Measurements from ENCODE around the gene TRABD2B. TPM values are rescaled to one million over a fixed set of nuclear protein-coding genes. Genes with fewer than 3 reads are reported as not detected.

The TRABD2B gene
- total RNA-seq, 1 donor from 2014 or later, result not detected

- Mint-ChIP-seq H3K4me3 (ENCODE audit: unreplicated experiment) (no peak overlapping the region), H3K4me1 (ENCODE audit: unreplicated experiment) (peaks cover 12% of the 10 kb centered on the region), H3K27me3 (ENCODE audit: unreplicated experiment) (peaks cover 22% of the 10 kb centered on the region), H3K27ac (ENCODE audit: unreplicated experiment) (no peak overlapping the region), H3K36me3 (ENCODE audit: unreplicated experiment) (no peaks in the 10 kb centered on the region), H3K9me3 (ENCODE audit: unreplicated experiment) (no peaks in the 10 kb centered on the region)
- no peak for TF ChIP-seq CTCF (IDR thresholded peaks at IDR 0.05)
- DNase-seq (ENCODE audit: extremely low spot score, unreplicated experiment), result no peak
Observed at GRCh38 chr1:48039088-48040054, 42.2 kb upstream of the TRABD2B start.

- no peak overlapping the region for H3K4me3 Mint-ChIP-seq (ENCODE audit: unreplicated experiment)
- peaks cover 12% of the 10 kb centered on the region for H3K4me1 Mint-ChIP-seq (ENCODE audit: unreplicated experiment)
- TF ChIP-seq CTCF (IDR thresholded peaks at IDR 0.05), result no peak
- no peak for DNase-seq (ENCODE audit: extremely low spot score, unreplicated experiment)
- no peaks in the 10 kb centered on the region for H3K9me3 Mint-ChIP-seq (ENCODE audit: unreplicated experiment)
- no peak overlapping the region for H3K27ac Mint-ChIP-seq (ENCODE audit: unreplicated experiment)
- no peaks in the 10 kb centered on the region for H3K36me3 Mint-ChIP-seq (ENCODE audit: unreplicated experiment)
- H3K27me3 Mint-ChIP-seq (ENCODE audit: unreplicated experiment), result peaks cover 22% of the 10 kb centered on the region
Observed at GRCh38 chr1:48038270-48038767, 41.1 kb upstream of the TRABD2B start.

GRCh38 chr1:48036710-48037355 is 39.6 kb upstream of the TRABD2B start:
- peaks cover 12% of the 10 kb centered on the region for H3K4me1 Mint-ChIP-seq (ENCODE audit: unreplicated experiment)
- DNase-seq (ENCODE audit: extremely low spot score, unreplicated experiment), result no peak

GRCh38 chr1:48035371-48036141 is 38.4 kb upstream of the TRABD2B start:
- TF ChIP-seq CTCF (IDR thresholded peaks at IDR 0.05), result no peak
- Mint-ChIP-seq H3K27ac (ENCODE audit: unreplicated experiment) (no peak overlapping the region), H3K4me1 (ENCODE audit: unreplicated experiment) (peaks cover 12% of the 10 kb centered on the region), H3K9me3 (ENCODE audit: unreplicated experiment) (no peaks in the 10 kb centered on the region), H3K36me3 (ENCODE audit: unreplicated experiment) (no peaks in the 10 kb centered on the region), H3K27me3 (ENCODE audit: unreplicated experiment) (peaks cover 16% of the 10 kb centered on the region), H3K4me3 (ENCODE audit: unreplicated experiment) (no peak overlapping the region)
- no peak for DNase-seq (ENCODE audit: extremely low spot score, unreplicated experiment)

More at GRCh38 chr1:48036710-48037355, 39.6 kb upstream of the TRABD2B start:
- H3K9me3 Mint-ChIP-seq (ENCODE audit: unreplicated experiment), result no peaks in the 10 kb centered on the region
- no peak overlapping the region for H3K27ac Mint-ChIP-seq (ENCODE audit: unreplicated experiment)
- no peak overlapping the region for H3K4me3 Mint-ChIP-seq (ENCODE audit: unreplicated experiment)
- H3K36me3 Mint-ChIP-seq (ENCODE audit: unreplicated experiment), result no peaks in the 10 kb centered on the region
- TF ChIP-seq CTCF (IDR thresholded peaks at IDR 0.05), result no peak
- H3K27me3 Mint-ChIP-seq (ENCODE audit: unreplicated experiment), result peaks cover 16% of the 10 kb centered on the region

Measured in osteocyte (in vitro differentiated cells).